Heart left ventricle (tissue), 13 donors: ENCODE results near the gene FNIP1.
"Not testable (repeated sequence)": the region's sequence is repeated elsewhere in the genome, so short reads cannot be mapped to it uniquely, and the experiment has no call there.

Experiments used
- POLR2A ChIP-seq, 2 donors: fragments of 450-650 bp; IDR thresholded peaks; one replicate each; pipeline ENCODE4 v1.6.1; 2017; ENCODE audit warnings: antibody characterized with exemption in 2 of 2, mild to moderate bottlenecking in 2 of 2, moderate library complexity in 2 of 2
- TF ChIP-seq, protein P1 (sequence below), 12 donors: fragments of 200-600 bp; sonication (generic) in 4 of 12; IDR thresholded peaks; one replicate each; pipeline versions ENCODE4 v1.5.0 to v1.8.0; 2018 to 2022; ENCODE audit warnings: antibody characterized with exemption in 12 of 12, mild to moderate bottlenecking in 5 of 12
- donor health status: ischemic (EF 13 %, LVEDD 7.1; RV severe dilation, severe dysfunction).
- donor health status: DM: no; HTN: yes; CAD: no.
- donor health status: DM: no; HTN: no; CAD: no.
- donor health status: ischemic (EF 25% LVEDD 6.9; RV normal size, moderate dysfunction).
- donor health status: ischemic (EF 25% LVEDD 5.7; RV mildly dilated, moderate dysfunction).
- donor health status: ischemic (EF 35%, LVEDD 5.7; RV mildly dilated, moderate dysfunction).
- donor health status: nonischemic (EF 11% LVEDD 7.7; RV severe dilation, severe dysfunction).
- donor health status: DM: yes; HTN: yes; CAD: no.
- donor health status: PGD.
- donor health status: ischemic (EF 29% LVEDD 5.4; RV normal size, mild dysfunction).
- donor health status: nonischemic (EF 23%, LVEDD 6.1; RV moderate dilation, normal function).

DNA sequence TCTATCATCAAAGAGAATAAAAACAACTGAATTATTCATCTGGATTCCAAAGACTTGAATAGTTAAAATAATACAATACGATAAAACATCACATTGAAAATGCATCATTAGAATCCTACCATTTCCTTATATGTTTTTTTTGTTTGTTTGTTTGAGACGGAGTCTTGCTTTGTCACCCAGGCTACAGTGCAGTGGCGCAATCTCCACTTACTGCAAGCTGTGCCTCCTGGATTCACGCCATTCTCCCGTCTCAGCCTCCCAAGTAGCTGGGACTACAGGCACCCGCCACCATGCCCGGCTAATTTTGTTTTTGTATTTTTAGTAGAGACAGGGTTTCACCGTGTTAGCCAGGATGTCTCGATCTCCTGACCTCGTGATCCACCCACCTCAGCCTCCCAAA lies 118.5 kb downstream of the FNIP1 start:
- TF ChIP-seq, protein P1, sequence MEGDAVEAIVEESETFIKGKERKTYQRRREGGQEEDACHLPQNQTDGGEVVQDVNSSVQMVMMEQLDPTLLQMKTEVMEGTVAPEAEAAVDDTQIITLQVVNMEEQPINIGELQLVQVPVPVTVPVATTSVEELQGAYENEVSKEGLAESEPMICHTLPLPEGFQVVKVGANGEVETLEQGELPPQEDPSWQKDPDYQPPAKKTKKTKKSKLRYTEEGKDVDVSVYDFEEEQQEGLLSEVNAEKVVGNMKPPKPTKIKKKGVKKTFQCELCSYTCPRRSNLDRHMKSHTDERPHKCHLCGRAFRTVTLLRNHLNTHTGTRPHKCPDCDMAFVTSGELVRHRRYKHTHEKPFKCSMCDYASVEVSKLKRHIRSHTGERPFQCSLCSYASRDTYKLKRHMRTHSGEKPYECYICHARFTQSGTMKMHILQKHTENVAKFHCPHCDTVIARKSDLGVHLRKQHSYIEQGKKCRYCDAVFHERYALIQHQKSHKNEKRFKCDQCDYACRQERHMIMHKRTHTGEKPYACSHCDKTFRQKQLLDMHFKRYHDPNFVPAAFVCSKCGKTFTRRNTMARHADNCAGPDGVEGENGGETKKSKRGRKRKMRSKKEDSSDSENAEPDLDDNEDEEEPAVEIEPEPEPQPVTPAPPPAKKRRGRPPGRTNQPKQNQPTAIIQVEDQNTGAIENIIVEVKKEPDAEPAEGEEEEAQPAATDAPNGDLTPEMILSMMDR (IDR thresholded peaks at IDR 0.05), result not testable (repeated sequence)
- not testable (repeated sequence) for TF ChIP-seq POLR2A (IDR thresholded peaks at IDR 0.05)
